Common myeloid progenitor, CD34-positive (primary cell): ENCODE results near the gene TRIP11.

Experiments used
- CTCF ChIA-PET: fragments of 350-600 bp; sonication (Branson Sonifier 250); formaldehyde crosslinking; loops from one replicate; lab custom pipeline; 2021; ENCODE audit warnings: antibody characterized with exemption; lab: Charles Lee
- POLR2A ChIA-PET: fragments of 350-600 bp; sonication (Branson Sonifier 250); formaldehyde crosslinking; loops from one replicate; lab custom pipeline; 2021; ENCODE audit warnings: antibody characterized with exemption; lab: Charles Lee
- DNase-seq, 3 donors: peaks; one replicate each; pipeline versions ENCODE4 v3.0.0 to v3.0.0-alpha.2; 2013
- H3K27ac ChIP-seq, 2 experiments: 1 replicate in 1 of 2; 2 replicates in 1 of 2; pipeline ENCODE4 v1.7.0; 2013; ENCODE audit warnings: inconsistent platforms in 2 of 2, low read length in 2 of 2, mild to moderate bottlenecking in 2 of 2, low read depth in 1 of 2, moderate library complexity in 1 of 2; ENCODE audit not compliant: severe bottlenecking in 2 of 2, insufficient read depth in 1 of 2, poor library complexity in 1 of 2
- H3K27me3 ChIP-seq, 5 experiments: replicated peaks in 2 of 5; 1 replicate in 3 of 5; 2 replicates in 2 of 5; pipeline versions ENCODE4 v1.6.1 to v1.7.0; 2013; ENCODE audit warnings: low read length in 4 of 5, mild to moderate bottlenecking in 2 of 5, moderate library complexity in 2 of 5, inconsistent platforms in 1 of 5; ENCODE audit not compliant: insufficient read depth in 5 of 5, control insufficient read depth in 4 of 5
- H3K36me3 ChIP-seq, 4 experiments: 1 replicate in 2 of 4; 2 replicates in 2 of 4; pipeline versions ENCODE4 v1.6.1 to v1.7.0; 2013; ENCODE audit warnings: low read length in 3 of 4, control low read depth in 1 of 4, mild to moderate bottlenecking in 1 of 4; ENCODE audit not compliant: control insufficient read depth in 4 of 4, insufficient read depth in 4 of 4
- H3K4me1 ChIP-seq, 4 experiments: 1 replicate in 3 of 4; 2 replicates in 1 of 4; pipeline versions ENCODE4 v1.6.1 to v1.7.1; 2013; ENCODE audit warnings: low read length in 3 of 4, mild to moderate bottlenecking in 3 of 4, control low read depth in 1 of 4, inconsistent platforms in 1 of 4, moderate library complexity in 1 of 4; ENCODE audit not compliant: control insufficient read depth in 4 of 4, insufficient read depth in 4 of 4; ENCODE audit errors: control extremely low read depth in 1 of 4
- H3K4me3 ChIP-seq, 7 experiments: 1 replicate in 4 of 7; 2 replicates in 3 of 7; pipeline versions ENCODE4 v1.5.1 to v1.7.0; 2013; ENCODE audit warnings: mild to moderate bottlenecking in 7 of 7, low read length in 6 of 7, moderate library complexity in 6 of 7, inconsistent platforms in 2 of 7, low read depth in 2 of 7, control low read depth in 1 of 7; ENCODE audit not compliant: insufficient read depth in 4 of 7, control insufficient read depth in 1 of 7; ENCODE audit errors: extremely low read depth in 1 of 7
- H3K9me3 ChIP-seq, 5 experiments: 1 replicate in 4 of 5; 2 replicates in 1 of 5; pipeline versions ENCODE4 v1.6.1 to v1.7.1; 2013; ENCODE audit warnings: low read length in 4 of 5, mild to moderate bottlenecking in 2 of 5, inconsistent platforms in 1 of 5, low read depth in 1 of 5, moderate library complexity in 1 of 5; ENCODE audit not compliant: control insufficient read depth in 4 of 5, insufficient read depth in 2 of 5; ENCODE audit errors: control extremely low read depth in 1 of 5
- WGBS: methylation state at CpG from one replicate; pipeline ENCODE4 v1.1.5; 2013; ENCODE audit not compliant: insufficient coverage; 5-methylcytosine and 5-hydroxymethylcytosine counted together

The TRIP11 gene

GRCh38 chr14:91925001-91925726, 114.7 kb downstream of the TRIP11 start:
- no peak overlapping the region for H3K27ac ChIP-seq
- peaks cover 0 to 3% (median 0%) of the 10 kb centered on the region in 4 experiments for H3K4me1 ChIP-seq
- POLR2A ChIA-PET = no interaction called here
- H3K36me3 ChIP-seq = no peaks in the 10 kb centered on the region
- DNase-seq = no peak
- H3K4me3 ChIP-seq = no peak overlapping the region
- H3K9me3 ChIP-seq = no peaks in the 10 kb centered on the region
- CTCF ChIA-PET = interaction anchor here (1.0 to 4.2 kb wide), 2 partner anchors 13 to 34 kb away, joined by 3 to 18 read pairs; no protein-coding TSS in a partner anchor
- no peaks in the 10 kb centered on the region for H3K27me3 ChIP-seq
- 88% methylated on average over 9 of the region's 13 CpGs for WGBS

- Histone ChIP-seq H3K27me3 (peaks cover 0 to 2% (median 0%) of the 10 kb centered on the region in 5 experiments), H3K4me3 (no peak overlapping the region), H3K27ac (no peak overlapping the region), H3K36me3 (no peaks in the 10 kb centered on the region), H3K9me3 (no peaks in the 10 kb centered on the region), H3K4me1 (peaks cover 0 to 3% (median 0%) of the 10 kb centered on the region in 4 experiments)
- DNase-seq = no peak
- CTCF ChIA-PET = interaction anchor here (2.0 kb wide), 1 partner anchor 9 kb away, joined by 6 read pairs; no protein-coding TSS in a partner anchor
- POLR2A ChIA-PET = no interaction called here
- WGBS = 69% methylated on average over 3 of the region's 3 CpGs
These were observed 119.3 kb downstream of the TRIP11 start for GRCh38 chr14:91920526-91920925.

DNA sequence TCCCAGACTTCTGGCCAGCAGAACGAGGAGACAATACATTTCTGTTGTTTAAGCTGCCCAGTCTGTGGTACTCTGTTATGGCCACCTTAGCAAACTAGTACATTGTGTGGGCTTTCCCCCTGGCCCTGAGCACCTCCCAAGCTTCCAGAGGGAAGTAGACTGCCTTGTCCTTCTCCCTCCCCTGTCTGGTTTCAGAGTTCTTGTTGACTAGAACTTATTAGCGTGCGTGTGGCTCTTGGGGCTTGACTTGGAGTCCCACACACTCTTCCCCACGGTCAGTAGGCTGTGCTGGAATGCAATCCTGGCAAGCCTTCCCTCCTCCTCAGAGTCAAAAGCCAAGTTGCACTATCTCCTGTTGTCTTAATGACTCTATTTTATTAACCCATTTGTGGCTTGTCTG, 120.0 kb downstream of the TRIP11 start:
- H3K36me3 ChIP-seq = no peaks in the 10 kb centered on the region
- peaks cover 0 to 3% (median 0%) of the 10 kb centered on the region in 4 experiments for H3K4me1 ChIP-seq
- no peak for DNase-seq
- no peaks in the 10 kb centered on the region for H3K9me3 ChIP-seq
- H3K27me3 ChIP-seq = peaks cover 0 to 2% (median 0%) of the 10 kb centered on the region in 5 experiments
- ChIA-PET CTCF (interaction anchor here (2.0 kb wide), 1 partner anchor 9 kb away, joined by 6 read pairs; no protein-coding TSS in a partner anchor), POLR2A (no interaction called here)
- 94% methylated on average over 4 of the region's 4 CpGs for WGBS
- no peak overlapping the region for H3K4me3 ChIP-seq
- H3K27ac ChIP-seq = no peak overlapping the region

DNA sequence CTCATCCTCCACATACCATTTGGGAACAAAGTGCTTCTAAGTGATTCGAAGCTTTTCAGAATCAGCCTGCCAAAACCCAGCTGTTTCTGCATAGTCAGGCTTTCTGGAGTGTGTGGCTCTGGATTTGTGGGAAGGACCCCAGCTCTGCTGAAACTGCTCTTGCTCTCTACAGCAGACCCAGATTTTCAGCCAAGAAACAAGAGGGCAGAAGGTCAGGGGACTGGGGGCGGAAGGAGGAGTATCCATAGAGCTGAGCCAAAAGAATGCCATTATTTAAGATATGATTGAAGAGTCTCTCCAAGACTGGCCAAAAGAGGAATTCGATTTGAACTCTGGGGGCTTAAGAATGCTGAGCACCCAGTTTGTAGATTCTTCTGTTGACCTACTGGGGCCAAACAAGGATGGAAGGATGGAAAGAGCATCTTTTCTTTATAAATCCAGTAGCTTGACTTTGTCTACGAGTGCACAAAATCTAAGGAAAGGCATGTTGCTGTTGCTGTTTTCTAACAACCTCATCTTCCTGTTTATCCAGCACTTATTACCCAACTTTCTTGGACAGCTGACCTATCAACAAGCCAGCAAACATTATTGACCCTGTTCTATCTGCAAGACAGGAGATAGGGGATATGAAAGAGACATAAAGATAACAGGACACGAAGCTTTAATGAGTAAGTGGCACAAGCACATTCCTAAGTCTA, 121.5 kb downstream of the TRIP11 start:
- CTCF ChIA-PET = interaction anchor here (2.6 kb wide), 1 partner anchor 269 kb away, joined by 9 read pairs; no protein-coding TSS in a partner anchor
- DNase-seq = no peak
- Histone ChIP-seq H3K9me3 (no peaks in the 10 kb centered on the region), H3K4me3 (no peak overlapping the region), H3K27ac (no peak overlapping the region), H3K4me1 (peaks cover 0 to 3% (median 0%) of the 10 kb centered on the region in 4 experiments), H3K36me3 (no peaks in the 10 kb centered on the region), H3K27me3 (peaks cover 0 to 2% (median 0%) of the 10 kb centered on the region in 5 experiments)
- POLR2A ChIA-PET = no interaction called here
- 95% methylated on average over 4 of the region's 5 CpGs for WGBS
